ENCODE data around the gene VPS37B. TPM values are rescaled to one million over a fixed set of nuclear protein-coding genes. Genes with fewer than 3 reads are reported as not detected.

Gene VPS37B
- total and polyA plus RNA-seq, 2 of the 8 experiments (the other 6 are each of a cell fraction or from before 2014, with no cell fraction given) = 11.9 to 15.7 TPM

GRCh38 chr12:122864894-122865253, 31.1 kb downstream of the VPS37B start:
- no peak overlapping the region for H3K4ac ChIP-seq (replicated peaks; ENCODE audit: insufficient read length, low read depth, low read length)
- no peak overlapping the region for H2BK5ac ChIP-seq (ENCODE audit: low read depth, low read length)
- H3K4me1 ChIP-seq (replicated peaks in 1 of 4; ENCODE audit: control insufficient read depth in 3 of 4, insufficient read depth in 4 of 4, low read length in 3 of 4) = 0 out of 7 replicates have a peak, but pooled peaks cover 0 to 2% (median 0%) of the 10 kb centered on the region in 4 experiments
- H3K56ac ChIP-seq (replicated peaks; ENCODE audit: insufficient read length, low read depth, low read length) = no peak overlapping the region
- CTCF ChIA-PET (ENCODE audit: partially characterized antibody) = interaction anchor here (0.7 to 20.1 kb wide), 11 partner anchors 9 to 173 kb away, joined by 3 to 473 read pairs (median 3); partner anchors contain the start of gene VPS37B
- H4K5ac ChIP-seq (ENCODE audit: insufficient read length, low read depth, low read length) = no peak overlapping the region
- H3K4me2 ChIP-seq (ENCODE audit: insufficient read depth in 1 of 2, low read depth in 2 of 2, low read length in 2 of 2) = no peak overlapping the region
- H2BK20ac ChIP-seq (ENCODE audit: low read length) = no peak overlapping the region
- no peak overlapping the region for H2BK120ac ChIP-seq (replicated peaks; ENCODE audit: low read depth, low read length)
- H4K20me1 ChIP-seq (replicated peaks in 1 of 2; ENCODE audit: control insufficient read depth in 1 of 2, insufficient read depth in 2 of 2, low read length in 2 of 2) = peaks cover 25 to 44% of the 10 kb centered on the region in 2 experiments
- no peak overlapping the region for H2BK15ac ChIP-seq (ENCODE audit: low read length)
- H3K79me1 ChIP-seq (ENCODE audit: low read depth, low read length) = no peaks in the 10 kb centered on the region
- H3K79me2 ChIP-seq (ENCODE audit: control insufficient read depth in 1 of 2, insufficient read depth in 2 of 2, low read length in 2 of 2) = no peaks in the 10 kb centered on the region
- H2BK12ac ChIP-seq (ENCODE audit: low read depth, low read length) = no peak overlapping the region
- peaks cover 10 to 27% (median 22%) of the 10 kb centered on the region in 4 experiments for H3K27me3 ChIP-seq (replicated peaks in 1 of 4; ENCODE audit: control insufficient read depth in 3 of 4, extremely low read depth in 1 of 4, insufficient read depth in 3 of 4, low read length in 3 of 4)
- H3K23me2 ChIP-seq (ENCODE audit: low read depth, low read length) = no peaks in the 10 kb centered on the region
- H2AFZ ChIP-seq (ENCODE audit: low read length) = no peak overlapping the region
- no peak overlapping the region for H3K4me3 ChIP-seq (ENCODE audit: extremely low read depth in 1 of 4, insufficient read depth in 2 of 4, low read depth in 3 of 4, low read length in 4 of 4)
- H3K18ac ChIP-seq (ENCODE audit: extremely low read depth, low read length) = no peak overlapping the region
- no peak for FAIRE-seq
- WGBS, 2 experiments (ENCODE audit: extremely low coverage in 1 of 2, insufficient coverage in 1 of 2, insufficient read length in 1 of 2, insufficient replicate concordance in 2 of 2, low coverage in 1 of 2, low lambda C conversion rate in 2 of 2, missing lambda C conversion rate in 1 of 2) = 93% methylated on average over 5 of the region's 5 CpGs; no CpG with 5 or more reads in 1 of the 2 experiments
- no peak overlapping the region for H3K9ac ChIP-seq (replicated peaks in 1 of 4; ENCODE audit: extremely low read depth in 1 of 4, low read depth in 3 of 4, low read length in 3 of 4)
- no peak overlapping the region for H3K23ac ChIP-seq (ENCODE audit: insufficient read length)
- peaks cover 0 to 12% (median 3%) of the 10 kb centered on the region in 4 experiments; a peak in 4 of 8 replicates for H3K36me3 ChIP-seq (ENCODE audit: control insufficient read depth in 2 of 4, insufficient read depth in 4 of 4, low read length in 3 of 4)
- H4K91ac ChIP-seq (replicated peaks; ENCODE audit: insufficient read length, low read length) = no peak overlapping the region
- no peak overlapping the region for H4K8ac ChIP-seq (ENCODE audit: extremely low read depth, insufficient read depth, low read length)
- no peak overlapping the region for H2AK5ac ChIP-seq (ENCODE audit: low read depth, low read length)
- POLR2A ChIA-PET (ENCODE audit: partially characterized antibody) = interaction anchor here (0.7 to 1.4 kb wide), 2 partner anchors 30 to 34 kb away, joined by 3 to 4 read pairs; no protein-coding TSS in a partner anchor
- H3K27ac ChIP-seq (ENCODE audit: low read depth, low read length) = no peak overlapping the region
- H3K9me3 ChIP-seq (ENCODE audit: insufficient read depth in 2 of 2, low read depth in 1 of 2, low read length in 1 of 2) = no peaks in the 10 kb centered on the region
- H3K14ac ChIP-seq (ENCODE audit: insufficient read length) = no peak overlapping the region
- DNase-seq (ENCODE audit: low read depth in 1 of 2, low spot score in 2 of 2) = no peak
- TF ChIP-seq MAFK (IDR thresholded peaks at IDR 0.05; ENCODE audit: low read depth, low read length) = no peak
- no peak for TF ChIP-seq EZH2 (IDR thresholded peaks at IDR 0.05; ENCODE audit: low read depth, low read length, severe bottlenecking)
- TF ChIP-seq NANOG (IDR thresholded peaks at IDR 0.05; ENCODE audit: insufficient read depth, low read depth, low read length, poor library complexity, severe bottlenecking) = no peak
- TF ChIP-seq YY1 (IDR thresholded peaks at IDR 0.05; ENCODE audit: low read depth, low read length) = no peak

All from H1 (cell line).